GM12878 (cell line): Measurements from ENCODE around the gene DGKA. TPM values are rescaled to one million over a fixed set of nuclear protein-coding genes. Genes with fewer than 3 reads are reported as not detected.

ENCODE experiments used
- ATF2 ChIP-seq: IDR thresholded peaks from 2 replicates; pipeline ENCODE4 v1.6.1; 2012; ENCODE audit warnings: low read length, inconsistent platforms
- BCL11A ChIP-seq: IDR thresholded peaks from 2 replicates; pipeline ENCODE4 v1.6.1; 2011; ENCODE audit warnings: low read depth, low read length
- CEBPZ ChIP-seq: fragments of 150-350 bp; IDR thresholded peaks from 2 replicates; pipeline ENCODE4 v1.6.1; 2016; ENCODE audit warnings: low read depth, low read length
- CHD1 ChIP-seq: IDR thresholded peaks from 2 replicates; pipeline ENCODE4 v1.6.1; 2012; ENCODE audit warnings: low read depth, low read length, improper control_type of control experiment
- E2F4 ChIP-seq: IDR thresholded peaks from 2 replicates; pipeline ENCODE4 v1.6.1; 2012; ENCODE audit warnings: low read depth, low read length, improper control_type of control experiment
- EGR1 ChIP-seq, 2 experiments: IDR thresholded peaks; 1 replicate in 1 of 2; 2 replicates in 1 of 2; pipeline ENCODE4 v1.6.1; 2011 to 2012; ENCODE audit warnings: low read depth in 2 of 2, low read length in 2 of 2, borderline replicate concordance in 1 of 2, mild to moderate bottlenecking in 1 of 2, moderate library complexity in 1 of 2
- HCFC1 ChIP-seq: fragments of 150-350 bp; IDR thresholded peaks from 2 replicates; pipeline ENCODE4 v1.6.1; 2014; ENCODE audit warnings: low read length
- IKZF2 ChIP-seq, 2 experiments: fragments of 450-650 bp; IDR thresholded peaks; 2 replicates each; pipeline ENCODE4 v1.6.1; 2017; ENCODE audit warnings: mild to moderate bottlenecking in 2 of 2, moderate library complexity in 2 of 2
- IRF3 ChIP-seq: fragments of 450-650 bp; IDR thresholded peaks from 2 replicates; pipeline ENCODE4 v1.6.1; 2014; ENCODE audit warnings: mild to moderate bottlenecking
- PAX8 ChIP-seq: fragments of 450-650 bp; IDR thresholded peaks from 2 replicates; pipeline ENCODE4 v1.6.1; 2017; ENCODE audit warnings: mild to moderate bottlenecking, moderate library complexity
- POLR2AphosphoS2 ChIP-seq: IDR thresholded peaks from 2 replicates; pipeline ENCODE4 v1.6.1; 2011; ENCODE audit warnings: low read depth, mild to moderate bottlenecking, low read length, improper control_type of control experiment, moderate library complexity
- POU2F2 ChIP-seq: IDR thresholded peaks from 3 replicates; pipeline ENCODE4 v1.6.1; 2011; ENCODE audit warnings: low read depth, mild to moderate bottlenecking, low read length, borderline replicate concordance
- RELA ChIP-seq: fragments of 450-650 bp; IDR thresholded peaks from 2 replicates; pipeline ENCODE4 v1.8.0; 2014; ENCODE audit warnings: borderline replicate concordance; ENCODE audit not compliant: partially characterized antibody
- SREBF2 ChIP-seq: IDR thresholded peaks from 2 replicates; pipeline ENCODE4 v1.6.1; 2012; ENCODE audit warnings: mild to moderate bottlenecking, low read length
- USF1 ChIP-seq: IDR thresholded peaks from 2 replicates; pipeline ENCODE4 v1.6.1; 2011; ENCODE audit warnings: borderline replicate concordance, low read depth, mild to moderate bottlenecking, moderate library complexity, mixed read lengths, low read length; ENCODE audit not compliant: insufficient read depth; ENCODE audit errors: extremely low read length
- ZNF592 ChIP-seq: fragments of 450-650 bp; IDR thresholded peaks from 2 replicates; pipeline ENCODE4 v1.6.1; 2017; ENCODE audit warnings: mild to moderate bottlenecking, moderate library complexity
- polyA plus RNA-seq, 11 experiments: library from polyadenylated mRNA; depleted of rRNA in 4 of 11; unstranded in 6 of 11; stranded (reverse) in 5 of 11; fragments of >200 nt; fragmentation: Nextera tagmentation in 4 of 11; fragmentation: Illumina TruSeq in 1 of 11; extraction: Ambion mirVana in 4 of 11; extraction: Trizol in 1 of 11; gene quantifications; 1 replicate in 1 of 11; 2 replicates in 10 of 11; pipeline versions ENCODE4 v1.2.1 to v1.2.3, GENCODE V29; 2011 to 2016; ENCODE audit warnings: inconsistent platforms in 2 of 11, missing spikeins in 2 of 11, low read depth in 1 of 11
- total RNA-seq, 4 experiments: library from RNA; depleted of rRNA in 3 of 4; stranded (reverse); fragments of >200 nt in 3 of 4; fragmentation: Illumina TruSeq in 1 of 4; extraction: Trizol in 1 of 4; gene quantifications; 2 replicates each; pipeline versions ENCODE4 v1.2.1 to v1.2.3, GENCODE V29; 2013 to 2021

The DGKA gene
- total and polyA plus RNA-seq, 10 of the 15 experiments (the other 5 are each of a cell fraction or from before 2014, with no cell fraction given), result 14.0 to 65.5 (median 37.1) TPM

GRCh38 chr12:55966408-55967281 lies 35.7 kb downstream of the DGKA start, which contains the start of gene CDK2 (continued):
- TF ChIP-seq ZNF592, result no peak
- TF ChIP-seq HCFC1, result no peak; the same call in 1 of the 2 replicates
- TF ChIP-seq CEBPZ, result no peak
- TF ChIP-seq CHD1, result no peak
- TF ChIP-seq E2F4, result peak; percentile 51; the same call in 1 of the 2 replicates
- no peak for TF ChIP-seq POLR2AphosphoS2
- no peak for TF ChIP-seq USF1
- no peak for TF ChIP-seq EGR1 (IDR thresholded peaks at IDR 0.05; ENCODE audit: borderline replicate concordance in 1 of 2, low read depth in 2 of 2, low read length in 2 of 2)
- TF ChIP-seq ATF2, result no peak
- no peak for TF ChIP-seq RELA
- TF ChIP-seq IRF3, result no peak
- no peak for TF ChIP-seq PAX8
- TF ChIP-seq POU2F2, result no peak; the same call in 2 of the 3 replicates
- TF ChIP-seq BCL11A, result no peak
- peak; percentile 49 to 54; a peak in 1 of 4 replicates for TF ChIP-seq IKZF2 (IDR thresholded peaks at IDR 0.05)
- TF ChIP-seq SREBF2, result no peak
